Prostate gland (tissue), 2 donors: ENCODE data around the gene OSMR. TPM values are rescaled to one million over a fixed set of nuclear protein-coding genes. Genes with fewer than 3 reads are reported as not detected.

Experiments used
- DNase-seq: peaks from one replicate; pipeline ENCODE4 v3.0.0-alpha.2; 2019; ENCODE audit warnings: low spot score
- H3K27ac ChIP-seq, 2 donors: fragments of 200-600 bp; sonication (generic); 2 replicates each; pipeline ENCODE4 v1.5.1; 2017 to 2019
- H3K27me3 ChIP-seq: fragments of 200-600 bp; sonication (generic); replicated peaks from 2 replicates; pipeline ENCODE4 v1.5.1; 2019; ENCODE audit not compliant: insufficient read depth
- H3K36me3 ChIP-seq, 2 donors: fragments of 200-600 bp; sonication (generic); 1 replicate in 1 of 2; 2 replicates in 1 of 2; pipeline versions ENCODE4 v1.5.1 to v1.8.1; 2017 to 2019
- H3K4me1 ChIP-seq: fragments of 200-600 bp; sonication (generic); replicated peaks from 2 replicates; pipeline ENCODE4 v1.5.1; 2019
- H3K4me3 ChIP-seq, 2 donors: fragments of 200-600 bp; sonication (generic); 2 replicates each; pipeline ENCODE4 v1.5.1; 2017 to 2019
- H3K9me3 ChIP-seq: fragments of 200-600 bp; sonication (generic); 2 replicates; pipeline ENCODE4 v1.5.1; 2017
- CTCF ChIP-seq, 4 experiments: fragments of 200-600 bp in 2 of 4; fragments of 450-650 bp in 2 of 4; sonication (generic) in 2 of 4; IDR thresholded peaks; 1 replicate in 3 of 4; 2 replicates in 1 of 4; pipeline ENCODE4 v1.5.1; 2016 to 2019; ENCODE audit warnings: antibody characterized with exemption in 4 of 4, mild to moderate bottlenecking in 2 of 4, moderate library complexity in 2 of 4
- POLR2A ChIP-seq: fragments of 450-650 bp; IDR thresholded peaks from one replicate; pipeline ENCODE4 v1.6.1; 2016; ENCODE audit warnings: antibody characterized with exemption, mild to moderate bottlenecking
- POLR2AphosphoS5 ChIP-seq: sonication (generic); formaldehyde crosslinking; IDR thresholded peaks from one replicate; pipeline ENCODE4 v1.6.1; 2017; ENCODE audit warnings: antibody characterized with exemption
- WGBS: methylation state at CpG from one replicate; pipeline ENCODE4 v1.1.5; 2018; 5-methylcytosine and 5-hydroxymethylcytosine counted together
- intact Hi-C: fragments of 100-400 bp; cut with DNase I; formaldehyde crosslinking; loops from one replicate; pipeline ENCODE4 v1.14.2; 2022
- total RNA-seq, 2 donors: library from RNA; depleted of rRNA; stranded (reverse); fragments of >200 nt; gene quantifications; one replicate each; pipeline ENCODE4 v1.1.0, GENCODE V29; 2016

Gene OSMR
- total RNA-seq, 2 donors from 2014 or later, result 14.3 to 21.6 TPM

- Histone ChIP-seq H3K4me3 (no peak overlapping the region), H3K36me3 (peaks cover 0 to 9% of the 10 kb centered on the region in 2 donors), H3K27me3 (no peaks in the 10 kb centered on the region), H3K27ac (no peak overlapping the region), H3K9me3 (no peaks in the 10 kb centered on the region), H3K4me1 (no peaks in the 10 kb centered on the region)
- intact Hi-C loops, result no loop called here
- no peak for DNase-seq
- no peak for TF ChIP-seq POLR2A
- TF ChIP-seq CTCF (IDR thresholded peaks at IDR 0.05), result no peak
- TF ChIP-seq POLR2AphosphoS5, result no peak
- 97% methylated on average over 2 of the region's 2 CpGs for WGBS
Measured at GRCh38 chr5:38941912-38942311, 96.1 kb downstream of the OSMR start.

- Histone ChIP-seq H3K27ac (no peak overlapping the region), H3K27me3 (no peaks in the 10 kb centered on the region), H3K4me3 (no peak overlapping the region), H3K36me3 (peaks cover 0 to 9% of the 10 kb centered on the region in 2 donors), H3K4me1 (no peaks in the 10 kb centered on the region), H3K9me3 (no peaks in the 10 kb centered on the region)
- intact Hi-C loops, result no loop called here
- WGBS, result 89% methylated on average over 4 of the region's 4 CpGs
- no peak for DNase-seq
- TF ChIP-seq POLR2AphosphoS5 (no peak), POLR2A (no peak), CTCF (IDR thresholded peaks at IDR 0.05) (no peak)
Measured at GRCh38 chr5:38944282-38944681, 98.5 kb downstream of the OSMR start.

- no peaks in the 10 kb centered on the region for H3K9me3 ChIP-seq
- H3K4me1 ChIP-seq, result no peaks in the 10 kb centered on the region
- no peak for DNase-seq
- TF ChIP-seq POLR2A (no peak), POLR2AphosphoS5 (no peak), CTCF (IDR thresholded peaks at IDR 0.05) (no peak)
- intact Hi-C loops, result no loop called here
- no peak overlapping the region for H3K4me3 ChIP-seq
- no peak overlapping the region for H3K27ac ChIP-seq
- H3K36me3 ChIP-seq, result peaks cover 0 to 2% of the 10 kb centered on the region in 2 donors
- H3K27me3 ChIP-seq, result no peaks in the 10 kb centered on the region
Measured at GRCh38 chr5:38948501-38948900, 102.7 kb downstream of the OSMR start.

- DNase-seq, result no peak
- WGBS, result 90% methylated on average over 4 of the region's 4 CpGs
- no peak overlapping the region for H3K27ac ChIP-seq
- H3K4me1 ChIP-seq, result no peaks in the 10 kb centered on the region
- TF ChIP-seq POLR2A (no peak), POLR2AphosphoS5 (no peak), CTCF (IDR thresholded peaks at IDR 0.05) (no peak)
- no peak overlapping the region for H3K4me3 ChIP-seq
- H3K27me3 ChIP-seq, result no peaks in the 10 kb centered on the region
- no peaks in the 10 kb centered on the region for H3K9me3 ChIP-seq
- intact Hi-C loops, result no loop called here
- peaks cover 0 to 2% of the 10 kb centered on the region in 2 donors for H3K36me3 ChIP-seq
Measured at GRCh38 chr5:38953426-38954012, 107.7 kb downstream of the OSMR start.

GRCh38 chr5:38961691-38962090 is 115.9 kb downstream of the OSMR start:
- intact Hi-C loops, result no loop called here
- WGBS, result 75% methylated on average over 2 of the region's 2 CpGs
- no peak for DNase-seq
- no peaks in the 10 kb centered on the region for H3K36me3 ChIP-seq
- no peaks in the 10 kb centered on the region for H3K4me1 ChIP-seq
- H3K27me3 ChIP-seq, result no peaks in the 10 kb centered on the region
- no peak overlapping the region for H3K27ac ChIP-seq
- no peaks in the 10 kb centered on the region for H3K9me3 ChIP-seq
- TF ChIP-seq POLR2A, result no peak
- no peak overlapping the region for H3K4me3 ChIP-seq
